ENCODE data around the gene ST14. TPM values are rescaled to one million over a fixed set of nuclear protein-coding genes. Genes with fewer than 3 reads are reported as not detected.
"Not testable (repeated sequence)": the region's sequence is repeated elsewhere in the genome, so short reads cannot be mapped to it uniquely, and the experiment has no call there.

The ST14 gene
- total RNA-seq, 1 donor from 2014 or later: 43.2 TPM

GRCh38 chr11:130223291-130223971 is 63.8 kb downstream of the ST14 start:
- intact Hi-C loops (cut with DNase I): no loop called here
- no peak overlapping the region for H3K27ac ChIP-seq
- TF ChIP-seq CTCF (IDR thresholded peaks at IDR 0.05): no peak
- no peak for TF ChIP-seq POLR2A (IDR thresholded peaks at IDR 0.05)
- no peak for TF ChIP-seq POLR2AphosphoS5 (IDR thresholded peaks at IDR 0.05; ENCODE audit: insufficient read depth in 1 of 2, low read depth in 1 of 2)
- H3K9me3 ChIP-seq: no peaks in the 10 kb centered on the region
- H3K27me3 ChIP-seq: no peaks in the 10 kb centered on the region
- no peaks in the 10 kb centered on the region for H3K4me1 ChIP-seq
- DNase-seq (ENCODE audit: extremely low spot score in 2 of 2): no peak
- no peaks in the 10 kb centered on the region for H3K36me3 ChIP-seq
- H3K4me3 ChIP-seq: no peak overlapping the region

DNA sequence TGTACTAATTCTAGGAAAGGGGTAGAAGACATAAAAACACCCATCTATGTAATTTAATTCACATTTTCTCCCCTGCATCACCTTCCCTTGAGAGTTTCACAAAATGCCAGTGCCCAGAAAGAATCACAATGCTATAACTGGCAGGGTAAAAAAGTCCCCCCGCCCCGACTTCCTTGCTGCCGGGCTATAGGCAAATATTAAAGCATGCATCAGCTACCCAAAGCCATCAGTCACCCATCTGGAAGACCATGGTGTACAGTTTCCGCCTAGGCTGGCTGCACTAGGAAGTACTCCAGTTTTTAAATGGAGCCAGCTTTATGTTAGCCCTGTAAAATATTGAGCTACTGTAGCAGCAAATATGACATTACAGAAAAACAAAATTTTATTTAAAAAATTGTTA is 67.8 kb downstream of the ST14 start:
- intact Hi-C loops (cut with DNase I): no loop called here
- Histone ChIP-seq H3K27me3 (no peaks in the 10 kb centered on the region), H3K9me3 (no peaks in the 10 kb centered on the region), H3K4me3 (no peak overlapping the region), H3K36me3 (no peaks in the 10 kb centered on the region), H3K27ac (no peak overlapping the region), H3K4me1 (no peaks in the 10 kb centered on the region)
- TF ChIP-seq POLR2AphosphoS5 (IDR thresholded peaks at IDR 0.05; ENCODE audit: insufficient read depth in 1 of 2, low read depth in 1 of 2) (no peak), CTCF (IDR thresholded peaks at IDR 0.05) (no peak), POLR2A (IDR thresholded peaks at IDR 0.05) (no peak)
- DNase-seq (ENCODE audit: extremely low spot score in 2 of 2): no peak

DNA sequence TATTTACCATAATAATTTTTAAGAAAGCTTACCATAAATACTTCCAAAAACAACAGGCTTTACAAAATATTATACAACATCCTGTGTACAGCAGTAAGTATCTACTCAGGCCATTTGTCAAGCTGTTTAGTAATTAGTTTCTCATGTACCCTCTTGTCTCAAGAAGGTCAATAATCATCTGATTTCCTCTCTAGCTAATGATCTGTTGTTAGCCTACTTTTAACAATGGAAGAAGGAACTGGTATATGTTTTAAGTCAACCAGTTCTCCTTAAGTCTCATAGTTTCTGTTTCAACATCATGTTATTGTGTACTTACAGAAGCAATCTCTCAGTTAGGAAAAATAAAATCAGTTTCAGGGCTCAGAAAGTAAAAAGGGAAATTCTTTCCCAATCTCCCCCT is 73.9 kb downstream of the ST14 start:
- DNase-seq (ENCODE audit: extremely low spot score in 2 of 2); intact Hi-C loops (cut with DNase I); H3K4me1 ChIP-seq; H3K9me3 ChIP-seq; H3K4me3 ChIP-seq; H3K27ac ChIP-seq; H3K27me3 ChIP-seq: not testable (repeated sequence)
- H3K36me3 ChIP-seq: peaks cover 0 to 30% of the 10 kb centered on the region in 2 donors

DNA sequence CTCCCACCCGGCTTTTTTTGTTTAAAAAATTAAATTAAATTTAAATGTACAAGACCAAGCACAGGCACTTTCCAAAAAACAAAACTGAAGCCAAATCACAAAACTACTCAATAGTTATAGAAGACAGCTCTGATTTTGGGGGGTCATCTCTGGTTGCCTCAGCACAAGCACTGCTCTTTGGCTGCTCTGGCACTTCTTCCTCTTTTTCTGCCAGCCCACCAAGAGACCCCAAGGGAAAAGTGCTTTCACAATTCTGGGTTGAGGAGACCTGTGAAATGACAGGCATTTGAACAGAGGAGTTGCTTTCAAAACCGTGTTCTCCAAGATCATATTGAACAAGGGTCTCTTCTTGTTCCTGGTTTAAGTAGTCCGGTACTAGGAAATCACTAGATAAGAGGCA is 74.3 kb downstream of the ST14 start:
- H3K27ac ChIP-seq; intact Hi-C loops (cut with DNase I); H3K27me3 ChIP-seq; DNase-seq (ENCODE audit: extremely low spot score in 2 of 2); H3K4me3 ChIP-seq; H3K4me1 ChIP-seq; H3K9me3 ChIP-seq: not testable (repeated sequence)
- peaks cover 0 to 30% of the 10 kb centered on the region in 2 donors for H3K36me3 ChIP-seq

DNA sequence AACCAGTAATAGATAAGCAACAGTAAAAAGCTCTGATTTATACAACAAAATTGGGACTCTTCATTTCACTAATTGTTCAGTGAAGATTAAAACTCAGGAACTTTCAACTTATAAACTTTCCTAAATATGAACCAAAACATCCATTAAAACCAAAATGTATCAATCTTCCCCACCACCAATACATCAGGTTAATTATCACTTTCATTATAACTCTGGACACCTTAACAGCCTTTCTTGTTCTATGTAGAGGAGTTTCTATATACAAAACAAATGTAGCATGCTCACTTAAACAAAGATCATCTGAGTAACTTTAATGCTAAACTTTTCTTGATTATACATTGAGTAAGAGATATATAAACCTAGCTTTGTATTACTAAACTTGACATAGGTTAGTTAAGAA is 74.7 kb downstream of the ST14 start:
- DNase-seq (ENCODE audit: extremely low spot score in 2 of 2): no peak
- Histone ChIP-seq H3K27me3 (no peaks in the 10 kb centered on the region), H3K27ac (no peak overlapping the region), H3K36me3 (peaks cover 0 to 30% of the 10 kb centered on the region in 2 donors), H3K4me3 (no peak overlapping the region), H3K4me1 (no peaks in the 10 kb centered on the region), H3K9me3 (no peaks in the 10 kb centered on the region)
- intact Hi-C loops (cut with DNase I): no loop called here
- TF ChIP-seq CTCF (IDR thresholded peaks at IDR 0.05) (no peak), POLR2A (IDR thresholded peaks at IDR 0.05) (no peak), POLR2AphosphoS5 (IDR thresholded peaks at IDR 0.05; ENCODE audit: insufficient read depth in 1 of 2, low read depth in 1 of 2) (no peak)

DNA sequence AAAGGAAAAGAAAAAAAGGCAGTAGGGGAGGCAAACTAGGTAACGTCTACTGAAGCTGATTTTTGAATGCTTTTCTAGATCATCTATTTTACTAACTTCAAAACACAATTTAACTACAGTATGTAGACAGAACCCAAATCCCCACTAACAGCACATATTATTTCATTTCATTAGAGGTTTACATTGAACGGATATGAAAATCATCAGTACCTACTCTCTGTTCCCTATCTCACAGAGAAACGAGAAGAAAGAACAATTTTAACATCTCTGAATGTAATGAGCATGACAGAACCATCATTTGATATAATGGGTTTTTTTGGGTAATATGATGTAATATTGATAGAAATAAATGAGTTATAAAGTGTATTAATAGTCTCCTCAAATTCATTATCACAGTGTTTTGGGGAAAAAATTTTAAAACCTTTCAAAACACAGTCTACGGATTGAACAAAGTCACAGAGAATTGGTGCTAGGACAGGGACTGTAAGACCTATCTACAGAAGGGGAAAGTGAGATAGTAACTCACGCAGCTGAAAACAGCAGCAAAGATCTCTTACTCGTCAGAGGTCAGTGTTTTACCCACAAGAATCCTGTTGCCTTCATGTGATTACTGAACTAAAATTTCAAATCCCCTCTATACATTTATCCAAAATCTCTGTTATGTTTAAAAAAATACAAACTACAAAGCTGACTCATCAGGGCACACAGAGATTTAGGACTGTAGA is 77.9 kb downstream of the ST14 start:
- Histone ChIP-seq H3K4me1 (no peaks in the 10 kb centered on the region), H3K4me3 (no peak overlapping the region), H3K27me3 (no peaks in the 10 kb centered on the region), H3K9me3 (no peaks in the 10 kb centered on the region), H3K27ac (no peak overlapping the region), H3K36me3 (peaks cover 0 to 30% of the 10 kb centered on the region in 2 donors)
- no peak for DNase-seq (ENCODE audit: extremely low spot score in 2 of 2)
- TF ChIP-seq CTCF (IDR thresholded peaks at IDR 0.05) (no peak), POLR2A (IDR thresholded peaks at IDR 0.05) (no peak), POLR2AphosphoS5 (IDR thresholded peaks at IDR 0.05; ENCODE audit: insufficient read depth in 1 of 2, low read depth in 1 of 2) (no peak)
- intact Hi-C loops (cut with DNase I): no loop called here

Data from vagina (tissue), 2 donors.